ENCODE results near the gene RAB38.

GRCh38 chr11:88213406-88213805 is 38.2 kb upstream of the RAB38 start:
- TF ChIP-seq CTCF (IDR thresholded peaks at IDR 0.05; ENCODE audit: borderline replicate concordance, extremely low read depth, low read length, poor library complexity, severe bottlenecking), result no peak
- TF ChIP-seq EZH2 (IDR thresholded peaks at IDR 0.05; ENCODE audit: borderline replicate concordance, low read depth, low read length, severe bottlenecking), result no peak
